Mucosa of stomach (tissue), 1 donor: ENCODE measurements around the gene PACSIN2.
"Not testable (repeated sequence)": the region's sequence is repeated elsewhere in the genome, so short reads cannot be mapped to it uniquely, and the experiment has no call there.

Experiments
- H3K27me3 ChIP-seq: one replicate; pipeline ENCODE4 v1.7.0; 2013; ENCODE audit warnings: mild to moderate bottlenecking, low read length; ENCODE audit not compliant: control insufficient read depth, insufficient read depth
- H3K36me3 ChIP-seq: one replicate; pipeline ENCODE4 v1.7.0; 2013; ENCODE audit warnings: low read length; ENCODE audit not compliant: control insufficient read depth, insufficient read depth
- H3K4me1 ChIP-seq: one replicate; pipeline ENCODE4 v1.7.0; 2013; ENCODE audit warnings: mild to moderate bottlenecking, low read length; ENCODE audit not compliant: control insufficient read depth, insufficient read depth
- H3K4me3 ChIP-seq: one replicate; pipeline ENCODE4 v1.7.0; 2013; ENCODE audit warnings: low read length
- H3K9ac ChIP-seq: one replicate; pipeline ENCODE4 v1.7.0; 2013; ENCODE audit warnings: mild to moderate bottlenecking, low read length, moderate library complexity
- H3K9me3 ChIP-seq: one replicate; pipeline ENCODE4 v1.7.0; 2013; ENCODE audit warnings: mild to moderate bottlenecking, low read length, moderate library complexity; ENCODE audit not compliant: control insufficient read depth
- donor health status: Pancreatic carcinoma.

The PACSIN2 gene

GRCh38 chr22:43007519-43008102, 7.3 kb downstream of the PACSIN2 start:
- H3K9ac ChIP-seq, result no peak overlapping the region
- peaks cover 58% of the 10 kb centered on the region for H3K4me1 ChIP-seq
- no peak overlapping the region for H3K4me3 ChIP-seq
- no peaks in the 10 kb centered on the region for H3K36me3 ChIP-seq
- no peaks in the 10 kb centered on the region for H3K27me3 ChIP-seq
- H3K9me3 ChIP-seq, result no peaks in the 10 kb centered on the region

- Histone ChIP-seq H3K9ac (no peak overlapping the region), H3K4me3 (no peak overlapping the region), H3K9me3 (no peaks in the 10 kb centered on the region), H3K36me3 (no peaks in the 10 kb centered on the region), H3K4me1 (peaks cover 66% of the 10 kb centered on the region), H3K27me3 (no peaks in the 10 kb centered on the region)
Observed at GRCh38 chr22:43006753-43007152, 8.2 kb downstream of the PACSIN2 start.

GRCh38 chr22:43006016-43006505, 8.9 kb downstream of the PACSIN2 start:
- no peak overlapping the region for H3K4me3 ChIP-seq
- H3K27me3 ChIP-seq, result no peaks in the 10 kb centered on the region
- H3K36me3 ChIP-seq, result no peaks in the 10 kb centered on the region
- no peaks in the 10 kb centered on the region for H3K9me3 ChIP-seq
- H3K9ac ChIP-seq, result no peak overlapping the region
- H3K4me1 ChIP-seq, result peaks cover 68% of the 10 kb centered on the region

GRCh38 chr22:43005106-43005505, 9.8 kb downstream of the PACSIN2 start:
- Histone ChIP-seq H3K4me3 (no peak overlapping the region), H3K4me1 (peaks cover 68% of the 10 kb centered on the region), H3K9ac (no peak overlapping the region), H3K27me3 (no peaks in the 10 kb centered on the region), H3K9me3 (no peaks in the 10 kb centered on the region), H3K36me3 (no peaks in the 10 kb centered on the region)

- Histone ChIP-seq H3K9me3 (no peaks in the 10 kb centered on the region), H3K4me1 (peaks cover 68% of the 10 kb centered on the region), H3K4me3 (no peak overlapping the region), H3K36me3 (no peaks in the 10 kb centered on the region), H3K9ac (no peak overlapping the region), H3K27me3 (no peaks in the 10 kb centered on the region)
Observed at GRCh38 chr22:43004362-43005035, 10.4 kb downstream of the PACSIN2 start.

GRCh38 chr22:43002202-43002586, 12.8 kb downstream of the PACSIN2 start:
- Histone ChIP-seq H3K36me3 (no peaks in the 10 kb centered on the region), H3K27me3 (no peaks in the 10 kb centered on the region), H3K9ac (no peak overlapping the region), H3K9me3 (no peaks in the 10 kb centered on the region), H3K4me3 (no peak overlapping the region), H3K4me1 (peaks cover 59% of the 10 kb centered on the region)

GRCh38 chr22:43001271-43002201, 13.4 kb downstream of the PACSIN2 start:
- H3K4me1 ChIP-seq, result peaks cover 59% of the 10 kb centered on the region
- no peaks in the 10 kb centered on the region for H3K27me3 ChIP-seq
- no peak overlapping the region for H3K4me3 ChIP-seq
- no peaks in the 10 kb centered on the region for H3K36me3 ChIP-seq
- H3K9ac ChIP-seq, result peak overlapping the region; percentile 14
- no peaks in the 10 kb centered on the region for H3K9me3 ChIP-seq

GRCh38 chr22:43000441-43001175, 14.3 kb downstream of the PACSIN2 start:
- no peaks in the 10 kb centered on the region for H3K27me3 ChIP-seq
- H3K9me3 ChIP-seq, result no peaks in the 10 kb centered on the region
- H3K9ac ChIP-seq, result no peak overlapping the region
- peaks cover 63% of the 10 kb centered on the region for H3K4me1 ChIP-seq
- H3K4me3 ChIP-seq, result no peak overlapping the region
- H3K36me3 ChIP-seq, result no peaks in the 10 kb centered on the region

- Histone ChIP-seq H3K9ac (no peak overlapping the region), H3K4me1 (peaks cover 71% of the 10 kb centered on the region), H3K36me3 (peaks cover 5% of the 10 kb centered on the region), H3K27me3 (no peaks in the 10 kb centered on the region), H3K4me3 (no peak overlapping the region), H3K9me3 (no peaks in the 10 kb centered on the region)
Observed at GRCh38 chr22:42997582-42998090, 17.3 kb downstream of the PACSIN2 start.

GRCh38 chr22:42996646-42997365, 18.1 kb downstream of the PACSIN2 start:
- H3K9me3 ChIP-seq, result no peaks in the 10 kb centered on the region
- no peak overlapping the region for H3K4me3 ChIP-seq
- H3K9ac ChIP-seq, result no peak overlapping the region
- H3K4me1 ChIP-seq, result peaks cover 63% of the 10 kb centered on the region
- peaks cover 5% of the 10 kb centered on the region for H3K36me3 ChIP-seq
- H3K27me3 ChIP-seq, result no peaks in the 10 kb centered on the region

- peaks cover 60% of the 10 kb centered on the region for H3K4me1 ChIP-seq
- H3K27me3 ChIP-seq, H3K4me3 ChIP-seq, H3K9me3 ChIP-seq, H3K36me3 ChIP-seq: not testable (repeated sequence)
- H3K9ac ChIP-seq, result peak overlapping the region; percentile 63
Observed at GRCh38 chr22:42995654-42996053, 19.3 kb downstream of the PACSIN2 start.
